ENCODE data around the gene TARP.
A peak's percentile ranks its signal among the peaks of the same experiment; 100 is the strongest.

Gene TARP

GRCh38 chr7:38273286-38273995 is at the start of gene TARP:
TSS of gene TARP (minus strand) at chr7:38273636.
- no peak for DNase-seq
- ATAC-seq, result no peak
- intact Hi-C loops (cut with DNase I, micrococcal nuclease), result no loop called here

GRCh38 chr7:38323156-38323555 is 49.7 kb upstream of the TARP start:
- ATAC-seq (no peak), DNase-seq (no peak)
- intact Hi-C loops (cut with DNase I, micrococcal nuclease), result no loop called here

- no peak for ATAC-seq
- no peak for DNase-seq
- intact Hi-C loops (cut with DNase I, micrococcal nuclease), result no loop called here
Observed at GRCh38 chr7:38322461-38322860, 49.0 kb upstream of the TARP start.

- DNase-seq, result no peak
- no peak for ATAC-seq
- intact Hi-C loops (cut with DNase I, micrococcal nuclease), result no loop called here
Observed at GRCh38 chr7:38321967-38322366, 48.5 kb upstream of the TARP start.

- intact Hi-C loops (cut with DNase I, micrococcal nuclease), result no loop called here
- ATAC-seq, result no peak
Observed at GRCh38 chr7:38321515-38321944, 48.1 kb upstream of the TARP start.

GRCh38 chr7:38321050-38321449 is 47.6 kb upstream of the TARP start:
- intact Hi-C loops (cut with DNase I, micrococcal nuclease), result no loop called here
- ATAC-seq (no peak), DNase-seq (no peak)

More at GRCh38 chr7:38321515-38321944, 48.1 kb upstream of the TARP start:
- no peak for DNase-seq

- intact Hi-C loops (cut with DNase I, micrococcal nuclease), result no loop called here
Observed at GRCh38 chr7:38319873-38320272, 46.4 kb upstream of the TARP start.

GRCh38 chr7:38318803-38319416 is 45.5 kb upstream of the TARP start:
- DNase-seq (no peak), ATAC-seq (peak; percentile 69)
- intact Hi-C loops (cut with DNase I, micrococcal nuclease), result no loop called here

More at GRCh38 chr7:38319873-38320272, 46.4 kb upstream of the TARP start:
- DNase-seq (no peak), ATAC-seq (no peak)

- DNase-seq, result no peak
- intact Hi-C loops (cut with DNase I, micrococcal nuclease), result no loop called here
- ATAC-seq, result no peak
Observed at GRCh38 chr7:38318241-38318640, 44.8 kb upstream of the TARP start.

GRCh38 chr7:38317515-38317914 is 44.1 kb upstream of the TARP start:
- intact Hi-C loops (cut with DNase I, micrococcal nuclease), result no loop called here
- no peak for ATAC-seq
- DNase-seq, result no peak

- no peak for ATAC-seq
- no peak for DNase-seq
- intact Hi-C loops (cut with DNase I, micrococcal nuclease), result no loop called here
Observed at GRCh38 chr7:38316733-38317360, 43.4 kb upstream of the TARP start.

GRCh38 chr7:38315410-38315809 is 42.0 kb upstream of the TARP start:
- ATAC-seq, result no peak
- no peak for DNase-seq
- intact Hi-C loops (cut with DNase I, micrococcal nuclease), result no loop called here

- intact Hi-C loops (cut with DNase I, micrococcal nuclease), result no loop called here
- DNase-seq, result no peak
- ATAC-seq, result no peak
Observed at GRCh38 chr7:38312821-38313220, 39.4 kb upstream of the TARP start.

GRCh38 chr7:38311329-38311937 is 38.0 kb upstream of the TARP start:
- peak; percentile 32 to 44 for DNase-seq
- ATAC-seq, result peak; percentile 64
- intact Hi-C loops (cut with DNase I, micrococcal nuclease), result no loop called here

GRCh38 chr7:38310591-38311101 is 37.2 kb upstream of the TARP start:
- no peak for ATAC-seq
- DNase-seq, result peak in 1 of 2 donors; percentile 45
- intact Hi-C loops (cut with DNase I, micrococcal nuclease), result no loop called here

GRCh38 chr7:38309555-38309954 is 36.1 kb upstream of the TARP start:
- no peak for ATAC-seq
- intact Hi-C loops (cut with DNase I, micrococcal nuclease), result no loop called here
- DNase-seq, result no peak

- ATAC-seq, result no peak
- intact Hi-C loops (cut with DNase I, micrococcal nuclease), result no loop called here
Observed at GRCh38 chr7:38308140-38308539, 34.7 kb upstream of the TARP start.

GRCh38 chr7:38307640-38308039 is 34.2 kb upstream of the TARP start:
- DNase-seq (no peak), ATAC-seq (no peak)
- intact Hi-C loops (cut with DNase I, micrococcal nuclease), result no loop called here

More at GRCh38 chr7:38308140-38308539, 34.7 kb upstream of the TARP start:
- no peak for DNase-seq

- intact Hi-C loops (cut with DNase I, micrococcal nuclease), result no loop called here
- ATAC-seq (no peak), DNase-seq (no peak)
Observed at GRCh38 chr7:38306914-38307313, 33.5 kb upstream of the TARP start.

- intact Hi-C loops (cut with DNase I, micrococcal nuclease), result no loop called here
- no peak for DNase-seq
- no peak for ATAC-seq
Observed at GRCh38 chr7:38306171-38306570, 32.7 kb upstream of the TARP start.
